WTC11 (cell line): ENCODE measurements around the gene IRX2. TPM values are rescaled to one million over a fixed set of nuclear protein-coding genes. Genes with fewer than 3 reads are reported as not detected.
A peak's percentile ranks its signal among the peaks of the same experiment; 100 is the strongest.

ENCODE experiments used
- ATAC-seq: fragments of 200-7000 bp; cut with Tn5 transposase; 2 replicates; pipeline ENCODE4 v1.10.0; 2021; ENCODE audit warnings: mild to moderate bottlenecking, moderate library complexity
- CTCF ChIA-PET: fragments of 300-600 bp; sonication (Branson Sonifier 250); formaldehyde crosslinking; loops from one replicate; lab custom pipeline; 2021; ENCODE audit warnings: antibody characterized with exemption; lab: Charles Lee
- POLR2A ChIA-PET: fragments of 350-600 bp; sonication (Branson Sonifier 250); formaldehyde crosslinking; loops from one replicate; lab custom pipeline; 2021; ENCODE audit warnings: antibody characterized with exemption; lab: Charles Lee
- DNase-seq: peaks from one replicate; pipeline ENCODE4 v3.0.0; 2021; ENCODE audit warnings: low spot score
- H3K27ac Mint-ChIP-seq: 2 replicates; pipeline ENCODE4 v1.8.0; 2021; ENCODE audit warnings: mixed read lengths
- H3K27me3 Mint-ChIP-seq: 2 replicates; pipeline ENCODE4 v1.8.0; 2021; ENCODE audit warnings: low read depth, mild to moderate bottlenecking, moderate library complexity, mixed read lengths
- H3K36me3 Mint-ChIP-seq: 2 replicates; pipeline ENCODE4 v1.8.0; 2021; ENCODE audit warnings: mixed read lengths
- H3K4me1 Mint-ChIP-seq: 2 replicates; pipeline ENCODE4 v1.8.0; 2022; ENCODE audit warnings: mixed read lengths
- H3K4me3 Mint-ChIP-seq: 2 replicates; pipeline ENCODE4 v1.8.0; 2021; ENCODE audit warnings: mild to moderate bottlenecking, moderate library complexity, mixed read lengths
- H3K9me3 Mint-ChIP-seq: 2 replicates; pipeline ENCODE4 v1.8.0; 2021; ENCODE audit warnings: mixed read lengths
- ATF2 ChIP-seq: sonication (generic); formaldehyde crosslinking; IDR thresholded peaks from 2 replicates; pipeline ENCODE4 v1.8.1; 2022; ENCODE audit warnings: low read depth, missing genetic modification reagents, borderline replicate concordance
- CREM ChIP-seq: sonication (generic); formaldehyde crosslinking; IDR thresholded peaks from 2 replicates; pipeline ENCODE4 v1.8.1; 2022; ENCODE audit warnings: mild to moderate bottlenecking, missing genetic modification reagents, moderate library complexity
- EMX1 ChIP-seq: fragments of 250-450 bp; sonication (Bioruptor Pico); IDR thresholded peaks from 2 replicates; pipeline ENCODE4 v1.8.0; 2021; ENCODE audit warnings: mild to moderate bottlenecking
- HMGXB4 ChIP-seq: sonication (generic); formaldehyde crosslinking; IDR thresholded peaks from 2 replicates; pipeline ENCODE4 v1.8.1; 2023; ENCODE audit warnings: mild to moderate bottlenecking, moderate library complexity, missing genetic modification reagents
- JAZF1 ChIP-seq: fragments of 250-450 bp; sonication (Bioruptor Pico); IDR thresholded peaks from 2 replicates; pipeline ENCODE4 v1.9.0; 2021; ENCODE audit warnings: moderate library complexity, mild to moderate bottlenecking, inconsistent platforms
- MXD4 ChIP-seq: fragments of 250-450 bp; sonication (Bioruptor Pico); IDR thresholded peaks from 2 replicates; pipeline ENCODE4 v1.8.0; 2021; ENCODE audit warnings: mild to moderate bottlenecking, moderate library complexity, borderline replicate concordance
- NR1H2 ChIP-seq: sonication (generic); formaldehyde crosslinking; IDR thresholded peaks from 2 replicates; pipeline ENCODE4 v1.9.0; 2021; ENCODE audit warnings: mild to moderate bottlenecking, moderate library complexity, missing genetic modification reagents
- PRDM15 ChIP-seq: sonication (generic); formaldehyde crosslinking; IDR thresholded peaks from 2 replicates; pipeline ENCODE4 v1.8.0; 2022; ENCODE audit warnings: missing genetic modification reagents
- SP1 ChIP-seq: sonication (generic); formaldehyde crosslinking; conservative IDR thresholded peaks from 2 replicates; pipeline ENCODE4 v1.8.1; 2022; ENCODE audit warnings: missing genetic modification reagents
- TEAD4 ChIP-seq: sonication (generic); formaldehyde crosslinking; IDR thresholded peaks from 2 replicates; pipeline ENCODE4 v1.8.0; 2022; ENCODE audit warnings: mild to moderate bottlenecking, missing genetic modification reagents
- USF1 ChIP-seq: sonication (generic); formaldehyde crosslinking; IDR thresholded peaks from 2 replicates; pipeline ENCODE4 v1.8.0; 2022; ENCODE audit warnings: mild to moderate bottlenecking, missing genetic modification reagents
- ZMAT4 ChIP-seq: fragments of 250-450 bp; sonication (Bioruptor Pico); IDR thresholded peaks from 2 replicates; pipeline ENCODE4 v1.9.0; 2021; ENCODE audit warnings: mild to moderate bottlenecking
- ZNF232 ChIP-seq: sonication (generic); formaldehyde crosslinking; IDR thresholded peaks from 2 replicates; pipeline ENCODE4 v1.8.0; 2022; ENCODE audit warnings: mild to moderate bottlenecking, missing genetic modification reagents
- ZNF396 ChIP-seq: fragments of 250-450 bp; sonication (Bioruptor Pico); IDR thresholded peaks from 2 replicates; pipeline ENCODE4 v1.8.0; 2021; ENCODE audit warnings: mild to moderate bottlenecking, moderate library complexity, borderline replicate concordance
- ZNF416 ChIP-seq: fragments of 250-450 bp; sonication (Bioruptor Pico); IDR thresholded peaks from 2 replicates; pipeline ENCODE4 v1.9.0; 2021; ENCODE audit warnings: mild to moderate bottlenecking, inconsistent platforms
- total RNA-seq: library from RNA; stranded (reverse); gene quantifications from 3 replicates; pipeline ENCODE4 v1.2.3, GENCODE V29; 2021

The IRX2 gene
- total RNA-seq, 1 experiment from 2014 or later: 63.2 TPM

GRCh38 chr5:2744485-2744884, 7.0 kb downstream of the IRX2 start (continued):
- no peak for TF ChIP-seq HMGXB4 (CRISPR knock-in tag)
- TF ChIP-seq ZNF232 (CRISPR knock-in tag): no peak
- no peak for TF ChIP-seq ZNF396 (CRISPR knock-in tag)

- DNase-seq (peak; percentile 52), ATAC-seq (peak; percentile 9)
- POLR2A ChIA-PET: interaction anchor here (0.6 kb wide), 2 partner anchors 62 to 279 kb away, joined by 3 read pairs; no protein-coding TSS in a partner anchor
- peaks cover 93% of the 10 kb centered on the region for H3K27me3 Mint-ChIP-seq
- no peaks in the 10 kb centered on the region for H3K9me3 Mint-ChIP-seq
- no peak for TF ChIP-seq NR1H2
- 0 out of 2 replicates have a peak, but pooled peaks have one; percentile 45 for TF ChIP-seq ZNF416
- TF ChIP-seq JAZF1 (CRISPR knock-in tag): no peak
- TF ChIP-seq PRDM15 (CRISPR knock-in tag): peak; percentile 49; the same call in 1 of the 2 replicates
- no peak for TF ChIP-seq EMX1 (CRISPR knock-in tag)
- no peak for TF ChIP-seq TEAD4
- TF ChIP-seq USF1 (CRISPR knock-in tag): no peak
- TF ChIP-seq MXD4 (CRISPR knock-in tag): no peak
- TF ChIP-seq SP1 (CRISPR knock-in tag): no peak
- TF ChIP-seq, all 79 proteins: peak for 2
- no peak overlapping the region for H3K27ac Mint-ChIP-seq
- peak overlapping the region; percentile 66 for H3K4me3 Mint-ChIP-seq
- H3K36me3 Mint-ChIP-seq: peaks cover 29% of the 10 kb centered on the region
- peaks cover 64% of the 10 kb centered on the region for H3K4me1 Mint-ChIP-seq
- CTCF ChIA-PET: interaction anchor here (0.6 to 0.9 kb wide), 3 partner anchors 10 to 62 kb away, joined by 3 read pairs; no protein-coding TSS in a partner anchor
These were observed 8.4 kb downstream of the IRX2 start for GRCh38 chr5:2742921-2743679.

GRCh38 chr5:2741956-2742355, 9.5 kb downstream of the IRX2 start:
- peaks cover 21% of the 10 kb centered on the region for H3K36me3 Mint-ChIP-seq
- ChIA-PET POLR2A (no interaction called here), CTCF (no interaction called here)
- no peak overlapping the region for H3K27ac Mint-ChIP-seq
- no peak for DNase-seq
- H3K4me1 Mint-ChIP-seq: peaks cover 69% of the 10 kb centered on the region
- ATAC-seq: no peak
- peaks cover 97% of the 10 kb centered on the region for H3K27me3 Mint-ChIP-seq
- H3K9me3 Mint-ChIP-seq: no peaks in the 10 kb centered on the region
- H3K4me3 Mint-ChIP-seq: no peak overlapping the region
- no peak for TF ChIP-seq CREM (CRISPR knock-in tag)
- no peak for TF ChIP-seq ZMAT4
- no peak for TF ChIP-seq ATF2
